RPMI8226 (cell line): ENCODE data around the gene MRPS27.

Experiments
- DNase-seq: peaks from one replicate; pipeline ENCODE4 v3.0.0-alpha.2; 2015

The MRPS27 gene

DNA sequence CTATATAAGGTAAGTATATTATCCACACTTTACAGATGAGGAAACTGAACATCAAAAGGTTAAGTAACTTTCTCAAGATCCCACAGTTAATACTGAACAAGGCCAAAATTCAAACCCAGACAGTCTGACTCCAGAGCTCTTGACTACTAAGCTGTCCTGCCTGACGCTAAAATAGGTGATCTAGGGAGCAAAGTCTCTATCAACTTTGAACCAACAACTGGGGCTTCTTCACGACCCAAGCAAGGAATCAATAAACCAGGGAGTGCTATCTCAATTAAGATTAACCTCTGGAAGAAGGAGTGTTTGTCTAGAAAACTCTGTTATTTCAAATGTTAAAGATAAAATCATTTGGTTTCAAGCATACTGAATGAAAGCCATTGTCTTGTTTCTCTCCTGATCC, 64.4 kb downstream of the MRPS27 start:
- no peak for DNase-seq

DNA sequence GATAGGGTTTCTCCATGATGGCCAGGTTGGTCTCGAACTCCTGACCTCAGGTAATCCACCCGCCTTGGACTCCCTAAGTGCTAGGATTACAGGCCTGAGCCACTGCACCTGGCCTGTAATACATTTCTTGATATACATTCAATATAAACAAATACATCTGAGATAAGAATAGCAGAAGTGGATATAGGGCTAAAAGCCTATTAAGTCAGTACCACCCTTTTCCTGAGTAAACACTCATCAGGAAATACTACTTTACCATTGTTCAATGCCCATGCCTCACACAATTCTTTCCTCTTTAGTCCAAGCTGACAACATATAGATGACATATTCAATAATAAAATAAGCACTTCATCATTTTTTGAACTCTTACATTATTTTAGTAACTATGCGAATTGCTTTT, 64.8 kb downstream of the MRPS27 start:
- DNase-seq: no peak

DNA sequence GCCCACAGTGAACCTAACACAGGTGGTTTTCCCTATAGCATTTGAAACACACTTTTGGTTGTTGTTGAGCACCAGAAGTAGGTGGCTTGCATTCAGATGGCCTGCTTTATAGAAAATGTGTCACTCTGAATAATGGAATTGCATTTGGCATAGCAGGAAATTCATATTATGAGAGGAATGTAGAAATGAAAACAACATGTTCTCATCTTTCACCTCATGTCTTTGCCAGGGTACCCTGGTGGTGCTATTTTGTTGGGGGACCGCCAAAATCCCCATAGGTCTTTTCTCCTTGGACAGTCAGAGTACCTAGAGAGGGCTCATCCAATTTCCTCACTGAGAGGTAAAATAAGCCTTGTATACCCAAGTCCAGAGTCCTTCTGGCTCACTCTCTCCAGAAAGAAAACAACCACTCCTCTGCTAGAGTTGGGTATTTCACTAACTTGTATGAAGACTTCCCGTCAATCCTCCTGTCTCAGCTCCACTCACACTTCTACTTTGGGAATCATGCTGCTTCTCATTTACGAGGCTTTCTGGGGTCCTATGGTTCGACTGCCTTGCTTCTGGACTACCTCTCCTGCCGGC, 67.4 kb downstream of the MRPS27 start:
- no peak for DNase-seq

DNA sequence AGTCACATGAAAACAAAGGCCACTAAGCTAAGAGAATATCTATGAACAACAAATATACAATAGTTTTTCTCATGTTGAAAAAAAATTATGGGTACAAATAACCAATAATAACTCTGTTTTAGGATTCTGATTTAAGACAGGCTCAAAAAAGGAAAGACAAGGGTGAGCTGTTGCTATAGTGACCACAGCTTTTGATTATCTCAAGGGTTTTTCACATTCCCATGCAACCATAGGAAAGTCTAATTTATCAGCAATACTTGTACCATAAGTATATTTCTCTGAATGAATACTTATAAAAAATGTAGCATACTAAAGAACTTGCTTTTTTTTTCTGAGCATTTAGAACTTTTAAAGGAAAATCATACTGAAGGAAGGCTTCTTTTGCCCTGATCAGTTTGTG, 68.0 kb downstream of the MRPS27 start:
- no peak for DNase-seq

DNA sequence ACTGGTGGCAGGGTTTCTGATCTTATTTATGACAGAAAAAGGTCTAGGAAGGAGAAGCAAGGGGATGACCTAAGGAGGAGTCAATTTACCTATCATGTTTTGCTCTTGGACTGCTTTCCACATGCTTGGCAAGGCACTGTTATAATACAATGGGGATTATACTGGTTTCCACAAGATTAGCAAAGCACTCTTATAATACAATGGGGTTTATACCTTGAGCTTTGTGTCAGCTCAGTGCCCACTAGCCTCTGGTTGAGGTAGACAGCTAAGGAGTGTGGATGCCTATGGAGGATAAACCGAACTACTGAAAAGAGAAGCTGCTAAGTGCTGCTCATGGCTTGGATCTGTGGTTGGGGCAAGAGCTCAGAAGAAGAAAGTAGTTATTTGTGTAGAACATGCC, 68.7 kb downstream of the MRPS27 start:
- DNase-seq: no peak

DNA sequence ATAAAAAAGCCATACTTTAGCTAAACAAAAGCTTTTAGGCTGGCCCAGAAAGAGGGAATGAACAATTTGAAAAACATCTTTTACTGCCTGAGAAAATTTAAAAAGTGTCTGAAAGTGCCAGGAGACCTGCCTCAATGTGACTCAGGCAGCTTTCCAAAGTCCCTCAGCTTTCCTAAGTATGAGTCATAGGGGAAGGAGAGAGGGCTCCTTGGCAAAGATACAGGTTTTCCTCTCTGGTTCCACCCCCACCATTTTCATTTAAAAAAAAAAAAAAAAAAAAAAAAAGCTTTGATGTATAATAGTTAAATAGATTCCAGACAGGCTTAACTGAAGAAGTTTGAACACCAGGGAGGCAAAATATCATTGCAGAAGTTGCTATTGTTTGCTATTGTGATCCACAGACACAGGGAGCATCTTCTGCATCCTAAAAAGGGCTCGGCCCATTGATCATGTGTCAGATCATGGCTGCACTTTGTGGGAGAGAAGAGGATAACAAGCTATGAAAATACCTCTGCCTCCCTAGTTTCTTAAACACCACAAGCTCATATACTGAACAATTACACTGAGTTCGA, 71.5 kb downstream of the MRPS27 start:
- DNase-seq: no peak

DNA sequence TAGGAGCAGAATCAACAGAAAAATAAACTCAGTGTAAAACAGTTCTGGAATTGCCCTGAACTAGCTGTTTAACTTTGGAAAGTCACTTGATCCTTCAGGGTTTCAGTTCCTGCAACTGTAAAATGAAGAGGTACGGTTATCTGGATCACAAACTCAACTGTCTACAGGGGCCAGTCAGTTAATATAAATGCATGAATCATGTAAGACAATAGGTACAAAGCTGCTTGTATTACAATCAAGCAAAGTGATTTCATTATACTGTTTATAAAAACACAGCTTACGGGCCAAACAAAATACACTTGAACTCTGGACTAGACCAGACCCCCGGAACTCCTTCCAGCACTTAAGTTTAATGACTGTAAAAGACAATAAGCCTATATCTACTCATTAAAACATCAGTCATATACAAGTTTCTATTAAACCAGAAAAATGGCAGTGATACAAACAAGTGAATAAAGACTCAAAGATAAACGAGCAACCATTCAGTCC, 73.0 kb downstream of the MRPS27 start:
- no peak for DNase-seq

DNA sequence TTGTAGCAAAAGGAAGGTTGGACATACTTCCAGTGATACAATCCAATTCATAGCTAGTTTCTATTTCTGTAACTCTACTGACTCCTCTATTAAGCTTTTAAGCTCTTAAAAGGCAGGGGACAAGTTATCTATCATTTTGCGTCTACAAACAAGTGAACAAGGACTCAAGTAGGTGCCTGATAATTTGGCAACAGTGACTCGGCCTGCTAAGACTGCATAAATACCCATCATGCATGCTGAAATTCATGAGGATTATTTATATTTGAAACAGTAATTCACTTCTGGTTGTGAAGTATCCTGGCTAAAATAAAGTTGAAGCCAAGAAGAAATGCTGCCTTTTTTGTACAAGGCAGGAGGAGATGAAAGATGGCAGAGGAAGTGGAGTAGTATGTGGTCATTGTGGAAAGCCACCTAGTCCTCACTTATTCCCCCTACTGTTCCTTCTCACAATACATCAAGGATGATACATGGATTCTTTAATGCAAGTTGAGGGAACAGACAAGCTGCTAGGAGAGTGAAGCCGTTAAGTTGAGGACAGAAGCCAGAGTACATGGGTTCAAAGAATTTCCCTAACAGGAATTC, 74.0 kb downstream of the MRPS27 start:
- DNase-seq: no peak

DNA sequence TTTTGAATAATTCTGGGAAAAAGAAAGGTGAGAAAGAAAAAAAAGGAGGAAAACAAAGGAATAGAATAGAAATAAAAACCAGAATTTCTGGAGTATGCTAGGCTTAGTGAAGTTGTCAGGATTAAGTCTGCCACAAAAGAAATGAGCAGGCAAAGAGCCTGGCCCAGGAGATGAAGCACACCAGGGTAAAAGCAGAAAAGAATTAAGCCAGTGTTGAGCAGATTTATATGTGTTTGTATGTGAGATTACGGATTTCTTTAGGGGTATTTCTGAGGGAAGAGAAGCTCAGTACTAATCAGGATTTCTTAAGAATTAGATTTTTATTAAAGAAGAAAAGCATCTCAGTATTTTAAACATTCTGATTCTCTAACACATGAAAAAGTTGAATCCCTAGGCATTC, 74.5 kb downstream of the MRPS27 start:
- no peak for DNase-seq

DNA sequence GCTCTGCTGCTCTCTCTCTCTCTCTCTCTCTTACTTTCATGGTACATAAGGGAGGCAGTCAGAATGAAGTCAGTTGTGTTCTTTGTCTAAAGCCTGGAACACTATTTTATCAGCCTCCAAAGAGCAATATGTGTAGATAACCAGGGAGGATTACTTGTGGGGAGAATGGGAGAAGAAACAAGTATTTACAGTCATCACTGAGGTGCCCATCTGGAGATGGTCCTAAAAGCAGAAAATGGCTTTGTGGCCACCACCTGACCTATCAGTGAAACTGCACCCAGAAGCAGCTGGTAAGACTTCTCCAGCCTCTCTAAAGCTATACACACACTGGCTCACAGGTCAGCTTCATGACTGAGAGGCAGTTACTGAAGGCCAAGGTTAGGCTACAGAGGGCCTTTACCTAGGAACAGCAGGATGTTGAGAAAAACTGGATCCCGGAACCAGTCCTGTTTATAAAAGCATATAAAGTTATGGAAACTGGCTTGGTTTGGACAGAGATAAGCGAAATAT, 75.1 kb downstream of the MRPS27 start:
- DNase-seq: peak; percentile 51

DNA sequence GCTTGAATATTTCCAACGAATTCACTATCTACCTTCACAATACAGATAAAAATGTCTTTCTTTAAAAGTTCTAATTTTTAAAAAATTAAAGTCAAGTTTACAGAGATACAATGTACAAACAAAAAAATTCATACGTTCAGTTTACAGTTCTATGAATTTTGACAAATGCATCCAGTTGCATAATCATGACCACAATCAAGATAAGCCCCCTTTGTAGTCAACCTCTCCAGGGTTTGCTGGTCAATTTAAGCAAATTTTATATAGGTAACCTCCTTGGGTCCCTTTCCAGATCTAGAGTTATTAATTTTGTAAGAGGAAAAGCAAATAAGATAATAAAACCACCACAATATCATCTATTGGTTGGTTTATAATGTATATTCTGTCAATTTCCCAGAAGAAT, 76.3 kb downstream of the MRPS27 start:
- DNase-seq: no peak

DNA sequence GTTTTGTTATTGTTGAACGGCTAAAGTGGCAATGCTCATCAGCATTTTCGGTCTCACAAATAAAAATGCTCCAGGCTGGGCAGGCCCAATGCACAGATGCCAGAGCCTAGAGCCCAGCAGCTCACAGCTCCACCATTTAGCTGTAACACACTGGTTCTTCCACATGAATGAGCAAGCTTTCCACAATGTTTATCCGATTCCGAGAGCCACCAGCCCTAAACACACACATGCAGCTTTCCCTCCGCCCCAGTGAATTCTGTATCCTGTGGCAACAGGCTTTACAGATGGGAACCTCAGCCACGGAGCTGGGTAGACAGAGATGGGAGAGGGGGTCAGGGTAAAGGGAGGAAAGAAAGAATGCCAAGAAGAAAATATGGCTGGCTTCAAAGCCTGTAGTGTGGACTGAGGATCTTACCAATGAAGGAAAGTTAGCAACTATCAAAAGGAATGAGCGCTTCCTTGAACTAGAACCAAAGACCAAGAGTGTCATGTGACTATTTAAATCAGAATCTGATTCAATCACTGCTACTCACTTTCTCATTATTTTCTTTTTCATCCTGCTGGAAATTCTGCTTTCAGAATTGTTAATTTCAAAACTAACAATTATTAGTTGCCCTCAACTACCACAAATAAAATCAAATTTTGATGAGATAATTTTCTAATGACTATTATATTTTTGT, 77.1 kb downstream of the MRPS27 start:
- no peak for DNase-seq

DNA sequence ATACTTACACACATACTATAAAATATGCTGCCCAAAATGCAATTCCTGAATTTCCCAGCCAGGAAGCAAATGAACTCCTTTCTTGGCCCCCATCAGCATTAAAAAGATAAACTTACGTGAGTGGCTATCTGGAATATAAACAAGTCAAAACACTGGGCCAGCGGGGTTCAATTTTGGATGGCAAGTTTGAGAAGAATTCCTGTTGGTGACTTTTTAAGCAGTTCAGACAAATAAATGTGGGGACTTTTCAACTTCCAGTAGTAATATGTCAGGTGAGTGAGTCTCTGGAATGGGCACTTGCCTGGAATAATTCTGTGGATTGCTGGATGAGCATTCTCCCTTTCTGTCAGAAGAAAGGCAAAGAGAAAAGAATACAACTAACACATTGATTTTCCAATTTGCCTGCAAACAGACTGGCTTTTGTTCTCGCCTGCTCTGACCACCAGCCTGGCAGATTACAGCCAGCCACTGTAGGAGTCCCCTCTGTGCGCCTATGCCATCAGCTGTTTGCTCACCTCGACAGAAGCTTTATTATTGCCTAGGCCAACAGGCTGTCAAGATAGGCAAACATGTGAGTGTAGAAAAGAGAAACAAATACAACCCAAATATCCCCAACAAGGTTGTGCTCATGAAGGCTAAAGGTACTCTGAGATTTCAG, 78.6 kb downstream of the MRPS27 start:
- DNase-seq: no peak

DNA sequence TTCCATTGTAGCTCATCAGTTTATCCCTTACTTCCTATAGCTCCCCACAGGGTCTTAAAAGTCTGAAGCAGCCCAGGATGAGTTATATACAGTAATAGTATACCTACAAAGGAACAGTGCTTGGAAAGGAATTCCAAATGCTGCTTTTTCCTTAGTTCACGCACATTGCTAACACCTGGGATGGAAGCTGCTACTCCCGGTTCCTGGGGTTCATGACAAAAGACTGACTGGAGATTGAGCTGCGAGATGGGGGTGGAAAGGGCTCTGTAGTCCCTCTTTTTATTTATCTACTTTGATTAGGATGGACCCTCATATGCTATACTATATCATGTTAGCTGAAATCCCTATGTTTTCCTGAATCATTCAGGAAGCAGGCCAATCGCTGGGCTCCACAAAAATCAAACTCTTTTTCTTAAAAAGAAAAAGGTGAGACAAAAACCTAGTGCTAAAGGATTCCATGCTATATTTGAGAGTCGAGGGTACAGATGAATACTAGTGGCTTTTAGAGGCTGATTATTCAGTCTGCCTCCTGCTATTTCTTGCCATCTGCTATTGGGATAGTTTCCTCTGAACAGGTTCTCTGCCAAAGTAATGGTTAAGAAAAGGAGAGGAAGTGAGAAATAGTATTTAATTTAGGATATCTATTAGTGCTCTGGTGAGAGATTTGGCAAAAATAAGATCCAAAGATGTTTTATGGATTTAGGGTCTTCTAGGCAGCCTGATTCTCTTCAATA, 81.2 kb downstream of the MRPS27 start:
- DNase-seq: no peak

DNA sequence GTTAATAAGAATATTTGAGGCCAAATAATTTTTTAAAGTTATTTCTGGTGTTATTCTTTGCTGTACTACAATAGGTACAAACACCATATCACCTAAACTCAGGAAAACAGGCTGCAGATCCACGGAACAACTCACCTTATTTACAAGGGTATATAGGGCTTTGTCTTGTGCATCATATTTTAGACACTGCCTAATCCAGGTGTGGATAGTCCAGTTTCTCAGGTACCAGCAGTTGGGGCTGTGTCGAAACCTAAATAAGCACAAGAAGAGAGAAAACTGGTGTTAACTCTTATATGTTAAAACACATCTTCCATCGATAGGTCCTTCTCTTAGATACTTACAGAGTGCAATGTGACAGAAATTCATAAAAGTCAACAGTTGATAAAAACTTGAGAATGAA, 82.2 kb downstream of the MRPS27 start:
- no peak for DNase-seq

DNA sequence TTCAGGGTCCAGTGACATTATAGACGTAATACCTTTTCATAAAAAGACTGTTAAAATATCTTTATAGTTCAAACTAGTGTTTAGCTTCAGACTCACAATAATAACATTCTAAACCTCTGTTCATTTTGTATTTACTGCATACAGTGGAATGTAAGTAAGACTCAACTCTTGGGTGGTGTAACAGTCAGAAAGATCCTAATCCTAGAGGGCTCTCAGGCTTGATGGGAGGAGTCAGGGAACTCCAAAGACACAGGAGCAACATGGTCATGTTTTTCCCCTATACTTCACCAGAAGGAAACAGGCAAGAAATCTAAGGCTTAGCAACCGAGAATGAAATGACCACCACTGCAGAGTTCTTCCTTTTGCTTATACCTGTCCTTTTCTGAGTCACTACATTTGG, 82.6 kb downstream of the MRPS27 start:
- DNase-seq: no peak

DNA sequence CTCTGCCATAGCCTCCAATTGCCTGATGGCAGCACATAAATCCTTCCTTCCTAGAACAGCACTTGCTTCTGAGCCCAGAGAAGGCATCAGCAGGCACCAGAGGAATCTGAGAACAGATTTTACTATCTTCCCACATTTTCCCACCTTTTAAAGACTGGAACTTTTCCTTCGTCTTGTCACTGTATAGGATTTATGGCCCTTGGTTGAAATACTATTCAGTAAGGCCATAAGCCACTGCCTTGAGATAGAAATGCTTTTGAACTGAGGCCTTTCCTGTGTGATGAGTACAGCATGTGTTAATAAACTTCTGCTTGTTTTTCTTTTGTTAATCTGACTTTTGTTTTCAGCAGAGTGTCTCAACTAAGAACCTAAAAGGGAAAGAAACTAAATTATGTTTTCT, 84.3 kb downstream of the MRPS27 start:
- no peak for DNase-seq

DNA sequence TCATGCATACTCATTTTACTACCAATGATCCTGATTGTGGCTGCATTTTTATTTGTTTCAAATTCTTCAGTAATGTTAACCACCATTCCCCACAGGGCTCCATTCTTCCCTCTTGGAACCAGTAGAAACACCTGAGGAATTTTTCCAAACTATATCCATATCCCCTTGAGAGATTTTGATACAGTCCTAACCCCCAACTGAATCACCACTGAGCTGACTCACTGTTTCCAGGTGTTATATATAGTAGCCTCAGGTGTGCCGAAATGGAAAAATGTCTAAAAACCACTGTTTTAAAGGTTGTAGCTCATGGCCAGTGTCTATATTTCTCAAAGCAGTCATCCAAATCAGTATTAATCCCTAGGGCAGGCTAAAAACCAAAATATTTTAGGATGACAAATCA, 85.2 kb downstream of the MRPS27 start:
- no peak for DNase-seq

DNA sequence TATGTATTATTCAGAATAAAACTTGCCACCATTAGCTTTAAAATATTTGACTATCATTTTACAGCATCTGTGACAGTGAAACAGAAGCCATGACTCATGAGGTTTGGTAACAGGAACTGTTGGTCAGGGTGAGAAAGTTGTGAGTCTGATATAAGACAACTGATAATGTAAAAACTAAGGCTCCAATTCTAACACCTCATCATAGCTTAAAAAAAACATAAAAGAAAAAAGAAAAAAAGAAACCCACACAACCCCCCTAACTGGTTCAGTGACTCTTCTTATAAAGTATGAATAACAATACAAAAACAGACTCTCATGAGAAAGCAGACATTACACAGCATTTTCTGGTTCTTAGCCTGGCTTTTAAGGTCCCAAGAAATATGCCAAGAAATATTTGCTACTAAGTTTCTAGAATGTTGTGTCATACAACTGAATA, 85.8 kb downstream of the MRPS27 start:
- DNase-seq: no peak

DNA sequence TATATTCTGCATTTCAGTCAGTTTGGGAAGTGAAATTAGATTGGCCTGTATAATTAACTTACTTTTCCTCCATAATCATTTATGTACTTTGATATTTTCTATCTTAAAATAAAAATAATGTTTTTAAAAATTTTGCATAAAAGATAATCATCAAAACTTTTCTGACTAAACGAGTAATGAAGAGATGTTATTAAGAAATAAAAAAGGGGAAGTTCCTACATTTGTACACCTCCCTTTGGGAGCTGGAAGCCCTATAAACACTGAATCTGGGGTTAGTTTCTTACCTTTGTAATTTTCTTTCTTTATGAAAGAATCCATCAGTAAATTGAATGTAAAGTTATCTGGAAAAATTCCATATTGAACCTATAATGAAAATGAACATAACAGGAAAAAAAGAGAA, 86.2 kb downstream of the MRPS27 start:
- DNase-seq: no peak

DNA sequence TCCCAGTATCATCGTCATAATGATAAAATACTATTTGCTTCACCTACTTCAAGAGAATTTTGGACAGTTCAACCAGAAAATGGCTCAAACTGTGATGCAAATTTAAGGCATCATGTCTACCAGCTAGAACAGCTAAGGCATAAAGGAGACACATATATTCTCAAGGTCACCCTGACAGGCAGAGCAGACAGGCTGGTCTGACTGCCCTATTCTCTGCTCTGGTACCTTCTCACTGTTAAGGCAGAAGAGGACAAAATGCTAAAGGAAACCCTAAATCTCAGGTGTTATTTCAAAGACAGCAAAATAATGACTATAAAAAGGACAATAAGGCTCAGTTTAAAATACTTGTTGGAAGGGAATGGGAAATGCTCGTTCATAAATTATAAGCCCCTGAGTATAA, 87.2 kb downstream of the MRPS27 start:
- DNase-seq: no peak

DNA sequence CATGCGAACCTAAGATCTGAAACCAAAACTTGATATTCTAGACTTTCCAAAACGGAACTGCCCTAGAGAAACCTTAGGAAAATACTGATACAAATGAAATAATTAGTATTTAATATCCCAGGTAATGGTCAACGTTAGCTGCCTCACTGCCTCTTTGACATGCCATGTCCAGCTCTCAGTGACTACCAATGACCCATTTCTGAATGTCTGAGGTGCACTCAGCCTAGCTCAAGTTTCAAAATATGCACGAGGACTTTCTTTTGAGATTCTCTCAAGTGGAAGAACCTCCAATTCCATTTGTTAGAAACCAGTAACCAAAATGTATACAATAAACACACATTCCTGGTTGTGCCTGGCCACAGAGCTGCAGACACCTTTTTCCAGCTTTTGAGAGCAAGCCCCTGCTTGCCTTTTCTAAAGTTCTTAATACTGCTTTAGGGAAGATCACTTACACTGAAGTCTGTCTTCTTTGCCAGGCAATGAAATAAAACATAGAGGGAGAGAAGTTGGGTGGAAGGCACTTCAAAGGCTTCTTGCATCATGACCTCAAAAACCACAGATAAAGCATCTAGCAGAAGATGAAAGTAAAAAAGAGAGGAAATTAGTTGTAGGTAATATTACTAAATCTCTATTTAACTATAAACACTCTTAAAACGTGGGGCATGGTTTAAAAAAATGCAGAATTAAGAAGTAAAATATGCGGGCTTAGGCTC, 87.9 kb downstream of the MRPS27 start:
- no peak for DNase-seq
